VCaP (cell line): ENCODE results near the gene DPM1.

Experiments used
- H3K27ac ChIP-seq: fragments of 450-650 bp; 2 replicates; pipeline ENCODE4 v1.5.1; 2017
- TF ChIP-seq, protein P1 (sequence below): fragments of 450-650 bp; conservative IDR thresholded peaks from 2 replicates; pipeline ENCODE4 v1.5.1; 2017; ENCODE audit warnings: mild to moderate bottlenecking, moderate library complexity

The DPM1 gene

DNA sequence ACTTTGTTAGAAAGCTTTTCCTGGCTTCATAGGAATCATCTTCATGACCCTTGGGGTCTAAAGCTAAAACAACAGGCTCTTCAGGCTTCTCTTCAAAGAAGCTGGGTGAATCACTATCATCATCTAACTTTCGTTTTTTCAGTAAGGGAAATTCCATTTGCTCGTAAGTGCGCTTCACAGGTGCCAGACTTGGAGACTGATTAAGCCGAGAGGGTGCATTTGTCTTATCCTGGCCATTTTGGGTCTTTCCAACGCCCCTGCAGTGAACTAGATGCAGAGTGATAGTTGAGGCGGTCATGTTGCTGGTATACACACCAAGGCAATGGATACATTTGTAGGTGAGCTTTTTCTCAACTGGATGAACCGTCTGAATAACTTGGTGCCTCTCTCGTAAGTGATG is 65.9 kb downstream of the DPM1 start:
- TF ChIP-seq, protein P1, sequence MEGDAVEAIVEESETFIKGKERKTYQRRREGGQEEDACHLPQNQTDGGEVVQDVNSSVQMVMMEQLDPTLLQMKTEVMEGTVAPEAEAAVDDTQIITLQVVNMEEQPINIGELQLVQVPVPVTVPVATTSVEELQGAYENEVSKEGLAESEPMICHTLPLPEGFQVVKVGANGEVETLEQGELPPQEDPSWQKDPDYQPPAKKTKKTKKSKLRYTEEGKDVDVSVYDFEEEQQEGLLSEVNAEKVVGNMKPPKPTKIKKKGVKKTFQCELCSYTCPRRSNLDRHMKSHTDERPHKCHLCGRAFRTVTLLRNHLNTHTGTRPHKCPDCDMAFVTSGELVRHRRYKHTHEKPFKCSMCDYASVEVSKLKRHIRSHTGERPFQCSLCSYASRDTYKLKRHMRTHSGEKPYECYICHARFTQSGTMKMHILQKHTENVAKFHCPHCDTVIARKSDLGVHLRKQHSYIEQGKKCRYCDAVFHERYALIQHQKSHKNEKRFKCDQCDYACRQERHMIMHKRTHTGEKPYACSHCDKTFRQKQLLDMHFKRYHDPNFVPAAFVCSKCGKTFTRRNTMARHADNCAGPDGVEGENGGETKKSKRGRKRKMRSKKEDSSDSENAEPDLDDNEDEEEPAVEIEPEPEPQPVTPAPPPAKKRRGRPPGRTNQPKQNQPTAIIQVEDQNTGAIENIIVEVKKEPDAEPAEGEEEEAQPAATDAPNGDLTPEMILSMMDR = no peak
- H3K27ac ChIP-seq = no peak overlapping the region

DNA sequence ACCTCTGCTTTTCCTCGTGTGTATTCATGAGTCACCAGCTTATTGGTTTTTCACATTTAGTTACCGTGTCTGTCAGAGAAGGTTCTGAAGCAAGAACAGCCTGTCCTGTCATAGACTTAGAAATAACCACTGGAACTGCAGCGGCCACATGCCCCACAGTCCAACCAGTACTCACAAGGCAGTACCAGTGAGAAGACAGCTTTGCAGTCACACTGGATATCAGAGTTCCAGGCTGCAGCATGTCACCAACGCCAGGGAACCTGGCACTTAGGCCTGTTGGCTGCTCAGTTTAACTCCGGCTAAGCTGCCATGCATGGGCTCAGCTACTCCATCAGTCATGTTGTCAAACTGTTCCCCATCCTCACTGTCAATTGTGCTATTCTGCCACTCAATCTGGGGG is 67.2 kb downstream of the DPM1 start:
- no peak overlapping the region for H3K27ac ChIP-seq
- TF ChIP-seq, protein P1 = no peak

DNA sequence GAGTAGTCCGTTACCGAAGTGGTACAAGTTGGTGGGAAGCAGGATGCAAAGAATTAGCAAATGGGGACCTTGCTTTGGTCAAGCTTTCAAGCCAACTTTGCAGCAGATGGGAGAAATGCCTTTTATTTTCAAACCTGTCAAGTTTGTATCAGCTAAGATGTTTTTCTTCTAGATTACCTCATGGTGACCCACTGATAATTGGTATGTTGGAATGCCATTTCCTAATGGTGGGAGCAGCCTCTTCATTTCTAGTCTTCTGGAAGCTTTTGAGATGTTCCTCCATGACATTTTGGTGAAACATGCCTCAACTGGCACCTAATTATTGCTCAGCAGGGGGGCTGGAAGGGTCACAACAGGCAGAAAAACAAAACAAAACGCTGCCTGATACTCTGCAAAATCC is 70.8 kb downstream of the DPM1 start:
- TF ChIP-seq, protein P1 = no peak
- no peak overlapping the region for H3K27ac ChIP-seq

DNA sequence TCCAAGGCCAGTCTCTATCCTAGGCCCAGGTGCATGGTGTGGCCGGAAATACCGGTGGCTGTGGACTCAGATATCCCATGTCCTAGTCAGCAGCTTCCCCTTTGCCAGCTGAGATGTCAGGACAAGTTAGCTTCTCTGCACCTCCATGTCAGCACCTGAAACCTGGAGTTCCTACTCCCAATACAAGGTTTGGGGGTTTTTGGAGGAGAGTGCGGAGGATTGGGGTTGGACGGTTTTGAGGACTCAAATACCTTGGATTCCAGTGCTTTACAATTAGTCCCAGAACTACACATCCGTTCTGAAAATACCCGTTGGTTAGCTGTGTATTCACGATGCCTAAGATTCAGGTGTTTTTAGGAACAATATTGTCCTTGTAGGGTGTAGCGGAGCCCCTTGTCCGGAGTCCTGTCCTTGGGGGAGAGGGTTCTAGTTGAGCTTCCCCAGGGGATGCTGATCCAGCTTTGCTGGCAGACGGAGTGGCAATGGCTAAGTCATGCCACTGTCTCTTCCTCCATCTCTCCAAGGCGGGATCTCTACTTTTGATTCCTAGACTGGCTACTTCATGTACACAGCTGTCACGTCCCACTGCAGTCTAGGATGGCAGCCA is 72.0 kb downstream of the DPM1 start:
- no peak overlapping the region for H3K27ac ChIP-seq
- TF ChIP-seq, protein P1 = no peak

DNA sequence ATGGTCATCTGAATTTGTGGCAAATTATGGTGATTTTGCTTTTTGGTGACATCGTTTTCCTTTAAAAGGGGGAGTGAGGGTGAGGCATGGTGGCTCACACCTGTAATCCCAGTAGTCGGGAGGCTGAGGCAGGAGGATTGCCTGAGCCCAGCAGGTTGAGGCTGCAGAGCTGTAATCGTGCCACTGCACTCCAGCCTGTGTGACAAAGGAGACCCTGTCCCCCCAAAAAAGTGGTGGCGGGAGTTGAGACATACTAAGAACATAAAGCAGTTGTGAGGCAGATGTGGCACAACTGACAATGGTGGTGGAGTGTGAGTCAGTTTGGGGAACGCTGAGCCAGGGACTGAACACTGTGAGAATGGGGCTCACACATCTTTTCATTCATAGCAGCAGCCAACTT is 72.6 kb downstream of the DPM1 start:
- no peak overlapping the region for H3K27ac ChIP-seq
- TF ChIP-seq, protein P1 = no peak

DNA sequence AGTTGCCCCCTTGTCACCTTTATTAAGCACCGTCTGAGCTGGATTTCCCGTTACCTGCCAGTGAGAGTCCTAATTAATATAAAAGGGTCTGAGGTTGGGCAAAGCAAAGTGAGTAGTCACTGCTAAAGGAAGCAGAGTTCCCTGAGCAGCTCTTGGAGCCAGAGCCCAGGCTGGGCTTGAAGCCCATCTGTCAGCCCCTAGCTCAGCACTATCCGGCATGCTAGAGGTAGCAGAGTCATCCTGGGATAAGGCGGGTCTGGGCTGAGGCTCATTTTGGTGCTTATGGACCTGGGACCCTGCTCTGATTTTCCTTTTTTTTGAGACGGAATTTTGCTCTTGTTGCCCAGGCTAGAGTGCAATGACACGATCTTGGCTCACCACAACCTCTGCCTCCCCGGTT is 73.3 kb downstream of the DPM1 start:
- TF ChIP-seq, protein P1 = no peak
- H3K27ac ChIP-seq = no peak overlapping the region
